Retinal pigment epithelial cell (primary cell): ENCODE data around the gene P3H3.

ENCODE experiments used
- DNase-seq: peaks from one replicate; pipeline ENCODE4 v3.0.0-alpha.2; 2010; ENCODE audit warnings: low read depth
- H3K4me3 ChIP-seq: 2 replicates; pipeline ENCODE4 v1.5.1; 2011; ENCODE audit warnings: mild to moderate bottlenecking, low read length, control low read depth, moderate library complexity
- CTCF ChIP-seq: conservative IDR thresholded peaks from 2 replicates; pipeline ENCODE4 v1.5.1; 2011; ENCODE audit warnings: low read depth, low read length, control low read depth, inconsistent platforms

Gene P3H3

DNA sequence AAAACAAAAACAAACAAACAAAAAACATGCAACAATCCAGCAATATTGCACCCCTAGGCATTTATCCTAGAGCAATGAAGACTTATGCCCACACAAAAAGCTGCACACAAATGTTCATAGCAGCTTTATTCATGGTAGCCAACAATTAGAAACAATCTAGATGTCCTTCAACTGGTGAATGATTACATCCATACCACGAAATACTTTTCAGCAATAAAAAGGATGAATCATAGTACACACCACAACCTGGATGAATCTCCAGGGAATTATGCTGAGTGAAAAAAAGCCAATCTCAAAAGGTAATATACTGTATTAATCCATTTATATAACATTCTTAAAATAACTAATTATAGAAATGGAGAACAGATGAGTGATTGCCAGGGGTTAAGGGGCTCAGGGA is 21.0 kb upstream of the P3H3 start:
- TF ChIP-seq CTCF: no peak

DNA sequence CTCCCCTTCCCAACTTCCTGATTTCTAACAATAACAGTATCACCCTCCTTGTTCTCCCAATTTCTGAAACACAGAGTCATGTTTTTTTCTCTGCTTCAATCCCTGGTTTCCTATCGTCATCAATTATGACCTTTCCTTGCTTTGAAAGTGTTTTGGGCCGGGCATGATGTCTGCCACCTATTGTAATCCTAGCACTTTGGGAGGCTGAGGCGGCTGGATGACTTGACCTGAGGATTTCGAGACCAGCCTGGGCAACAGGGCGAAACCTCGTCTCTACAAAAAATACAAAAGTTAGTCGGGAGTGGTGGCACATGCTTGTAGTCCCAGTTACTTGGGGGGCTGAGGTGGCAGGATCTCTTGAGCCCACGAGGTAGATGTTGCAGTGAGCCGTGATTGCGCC is 19.2 kb upstream of the P3H3 start:
- H3K4me3 ChIP-seq: no peak overlapping the region
- TF ChIP-seq CTCF: no peak
- no peak for DNase-seq

More for the DNA sequence above, 21.0 kb upstream of the P3H3 start:
- DNase-seq: no peak
- H3K4me3 ChIP-seq: no peak overlapping the region

- H3K4me3 ChIP-seq: no peak overlapping the region
- no peak for TF ChIP-seq CTCF
- no peak for DNase-seq
Measured at GRCh38 chr12:6810758-6811157, 17.4 kb upstream of the P3H3 start.

- no peak for TF ChIP-seq CTCF
- H3K4me3 ChIP-seq: no peak overlapping the region
- DNase-seq: no peak
Measured at GRCh38 chr12:6813363-6813762, 14.8 kb upstream of the P3H3 start.

DNA sequence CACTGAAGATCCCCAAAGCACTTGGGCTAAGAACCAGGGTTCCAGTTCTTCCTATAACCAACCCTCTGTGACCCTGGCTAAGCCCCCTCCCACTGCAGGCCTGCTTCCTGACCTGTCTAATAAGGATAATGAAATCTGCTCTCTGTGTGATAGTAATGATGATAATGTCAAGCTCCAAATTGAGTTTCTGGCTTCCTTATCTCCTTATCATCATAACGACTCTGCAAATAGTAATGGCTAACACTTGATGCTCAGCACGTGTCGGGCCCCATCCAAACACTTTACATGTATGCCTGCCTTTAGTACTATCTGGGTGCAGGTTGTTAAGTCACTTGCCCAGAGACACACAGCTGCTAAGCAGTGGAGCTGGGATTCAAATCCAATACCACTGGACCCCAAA is 11.6 kb upstream of the P3H3 start:
- no peak for TF ChIP-seq CTCF
- DNase-seq: no peak
- H3K4me3 ChIP-seq: no peak overlapping the region

DNA sequence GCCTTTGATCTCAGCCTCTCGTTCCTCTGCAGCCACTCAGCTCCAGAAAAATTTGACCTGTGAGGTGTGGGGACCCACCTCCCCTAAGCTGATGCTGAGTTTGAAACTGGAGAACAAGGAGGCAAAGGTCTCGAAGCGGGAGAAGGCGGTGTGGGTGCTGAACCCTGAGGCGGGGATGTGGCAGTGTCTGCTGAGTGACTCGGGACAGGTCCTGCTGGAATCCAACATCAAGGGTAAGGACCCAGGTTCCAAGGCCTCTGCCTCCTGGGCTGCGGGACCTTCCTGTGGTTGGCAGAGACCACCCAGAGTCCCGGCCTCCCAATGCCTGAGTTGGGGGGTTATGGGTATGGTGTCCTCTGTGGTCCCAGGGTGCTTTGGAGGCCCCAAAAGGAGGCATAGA is 11.1 kb upstream of the P3H3 start:
- DNase-seq: no peak
- no peak for TF ChIP-seq CTCF
- H3K4me3 ChIP-seq: no peak overlapping the region

DNA sequence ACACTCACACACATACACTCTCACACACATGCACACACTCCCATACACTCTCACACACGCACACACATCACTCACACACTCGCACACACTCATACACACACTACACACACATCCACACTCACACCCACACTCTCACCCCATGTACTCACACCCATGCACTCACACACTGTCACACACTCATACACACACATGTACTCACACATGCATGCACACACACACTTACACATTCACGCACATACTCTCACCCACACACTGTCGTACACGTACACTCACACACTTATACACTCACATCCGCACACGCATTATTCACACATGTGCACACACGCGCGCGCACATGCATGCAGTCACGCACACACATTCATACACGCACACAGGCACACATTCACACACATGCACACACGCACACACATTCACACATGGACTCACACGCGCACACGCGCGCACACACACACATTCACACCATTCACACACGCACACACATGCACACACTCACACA is 10.5 kb upstream of the P3H3 start:
- no peak for TF ChIP-seq CTCF
- DNase-seq: no peak

More for the DNA sequence above, 10.5 kb upstream of the P3H3 start:
- no peak overlapping the region for H3K4me3 ChIP-seq
